ENCODE data around the gene SPEN. TPM values are rescaled to one million over a fixed set of nuclear protein-coding genes. Genes with fewer than 3 reads are reported as not detected.

The SPEN gene
- total and polyA plus RNA-seq, 2 experiments from 2014 or later: 14.9 to 43.6 TPM

DNA sequence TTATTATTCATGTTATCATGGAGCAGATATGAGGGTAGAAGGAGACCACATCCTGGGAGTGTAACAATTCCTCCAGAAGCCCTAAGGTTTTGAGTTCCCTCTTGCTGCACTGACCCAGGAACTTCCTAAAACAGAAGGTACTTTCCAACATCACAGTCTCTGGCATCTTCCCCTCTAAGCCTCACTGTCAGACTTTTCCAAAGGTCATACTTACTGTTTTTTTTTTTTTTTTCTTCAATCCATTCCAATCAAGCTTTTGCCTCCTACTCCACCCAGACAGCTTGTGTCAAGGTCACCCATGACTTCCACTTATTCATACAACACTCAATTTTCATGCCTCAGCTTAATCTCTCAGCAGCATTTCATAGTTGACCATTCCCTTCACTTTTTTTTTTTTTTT is 21.7 kb upstream of the SPEN start:
- no peak overlapping the region for H2AFZ ChIP-seq
- no peaks in the 10 kb centered on the region for H3K36me3 ChIP-seq (ENCODE audit: insufficient read depth)
- no peaks in the 10 kb centered on the region for H3F3A ChIP-seq (replicated peaks; ENCODE audit: low read depth)
- no peak for DNase-seq (ENCODE audit: low spot score)
- ATAC-seq: no peak
- H3K9me2 ChIP-seq (ENCODE audit: insufficient read depth): no peaks in the 10 kb centered on the region
- H3K27ac Mint-ChIP-seq: no peak overlapping the region
- peaks cover 1% of the 10 kb centered on the region; the same call in 2 of the 3 replicates for H3K36me3 Mint-ChIP-seq (ENCODE audit: low read depth)
- no peaks in the 10 kb centered on the region for H4K20me1 ChIP-seq (replicated peaks; ENCODE audit: insufficient read depth)
- H3K27ac ChIP-seq (ENCODE audit: low read depth): no peak overlapping the region
- no peak overlapping the region for H3K4me3 ChIP-seq
- H3K27me3 Mint-ChIP-seq (ENCODE audit: insufficient read depth, low read depth, poor library complexity): peaks cover 9% of the 10 kb centered on the region
- peaks cover 13% of the 10 kb centered on the region for H3K4me1 ChIP-seq (ENCODE audit: insufficient read depth)
- TF ChIP-seq, protein P1, sequence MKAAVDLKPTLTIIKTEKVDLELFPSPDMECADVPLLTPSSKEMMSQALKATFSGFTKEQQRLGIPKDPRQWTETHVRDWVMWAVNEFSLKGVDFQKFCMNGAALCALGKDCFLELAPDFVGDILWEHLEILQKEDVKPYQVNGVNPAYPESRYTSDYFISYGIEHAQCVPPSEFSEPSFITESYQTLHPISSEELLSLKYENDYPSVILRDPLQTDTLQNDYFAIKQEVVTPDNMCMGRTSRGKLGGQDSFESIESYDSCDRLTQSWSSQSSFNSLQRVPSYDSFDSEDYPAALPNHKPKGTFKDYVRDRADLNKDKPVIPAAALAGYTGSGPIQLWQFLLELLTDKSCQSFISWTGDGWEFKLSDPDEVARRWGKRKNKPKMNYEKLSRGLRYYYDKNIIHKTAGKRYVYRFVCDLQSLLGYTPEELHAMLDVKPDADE (IDR thresholded peaks at IDR 0.05): no peak
- no peak for TF ChIP-seq POLR2AphosphoS5 (IDR thresholded peaks at IDR 0.05; ENCODE audit: low read depth)
- TF ChIP-seq EZH2 (IDR thresholded peaks at IDR 0.05; ENCODE audit: low read depth, unreplicated experiment): no peak
- TF ChIP-seq CREB1 (CRISPR knock-in tag; IDR thresholded peaks at IDR 0.05; ENCODE audit: low read depth): no peak
- TF ChIP-seq JUNB (IDR thresholded peaks at IDR 0.05; ENCODE audit: unreplicated experiment): no peak
- TF ChIP-seq, protein P2, sequence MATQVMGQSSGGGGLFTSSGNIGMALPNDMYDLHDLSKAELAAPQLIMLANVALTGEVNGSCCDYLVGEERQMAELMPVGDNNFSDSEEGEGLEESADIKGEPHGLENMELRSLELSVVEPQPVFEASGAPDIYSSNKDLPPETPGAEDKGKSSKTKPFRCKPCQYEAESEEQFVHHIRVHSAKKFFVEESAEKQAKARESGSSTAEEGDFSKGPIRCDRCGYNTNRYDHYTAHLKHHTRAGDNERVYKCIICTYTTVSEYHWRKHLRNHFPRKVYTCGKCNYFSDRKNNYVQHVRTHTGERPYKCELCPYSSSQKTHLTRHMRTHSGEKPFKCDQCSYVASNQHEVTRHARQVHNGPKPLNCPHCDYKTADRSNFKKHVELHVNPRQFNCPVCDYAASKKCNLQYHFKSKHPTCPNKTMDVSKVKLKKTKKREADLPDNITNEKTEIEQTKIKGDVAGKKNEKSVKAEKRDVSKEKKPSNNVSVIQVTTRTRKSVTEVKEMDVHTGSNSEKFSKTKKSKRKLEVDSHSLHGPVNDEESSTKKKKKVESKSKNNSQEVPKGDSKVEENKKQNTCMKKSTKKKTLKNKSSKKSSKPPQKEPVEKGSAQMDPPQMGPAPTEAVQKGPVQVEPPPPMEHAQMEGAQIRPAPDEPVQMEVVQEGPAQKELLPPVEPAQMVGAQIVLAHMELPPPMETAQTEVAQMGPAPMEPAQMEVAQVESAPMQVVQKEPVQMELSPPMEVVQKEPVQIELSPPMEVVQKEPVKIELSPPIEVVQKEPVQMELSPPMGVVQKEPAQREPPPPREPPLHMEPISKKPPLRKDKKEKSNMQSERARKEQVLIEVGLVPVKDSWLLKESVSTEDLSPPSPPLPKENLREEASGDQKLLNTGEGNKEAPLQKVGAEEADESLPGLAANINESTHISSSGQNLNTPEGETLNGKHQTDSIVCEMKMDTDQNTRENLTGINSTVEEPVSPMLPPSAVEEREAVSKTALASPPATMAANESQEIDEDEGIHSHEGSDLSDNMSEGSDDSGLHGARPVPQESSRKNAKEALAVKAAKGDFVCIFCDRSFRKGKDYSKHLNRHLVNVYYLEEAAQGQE (IDR thresholded peaks at IDR 0.05; ENCODE audit: unreplicated experiment): no peak
- TF ChIP-seq STAT1 (IDR thresholded peaks at IDR 0.05; ENCODE audit: unreplicated experiment): no peak
- no peak for TF ChIP-seq EZH2phosphoT487 (IDR thresholded peaks at IDR 0.05; ENCODE audit: unreplicated experiment)
- no peak for TF ChIP-seq NANOG (IDR thresholded peaks at IDR 0.05; ENCODE audit: borderline replicate concordance)
- TF ChIP-seq, protein P3, sequence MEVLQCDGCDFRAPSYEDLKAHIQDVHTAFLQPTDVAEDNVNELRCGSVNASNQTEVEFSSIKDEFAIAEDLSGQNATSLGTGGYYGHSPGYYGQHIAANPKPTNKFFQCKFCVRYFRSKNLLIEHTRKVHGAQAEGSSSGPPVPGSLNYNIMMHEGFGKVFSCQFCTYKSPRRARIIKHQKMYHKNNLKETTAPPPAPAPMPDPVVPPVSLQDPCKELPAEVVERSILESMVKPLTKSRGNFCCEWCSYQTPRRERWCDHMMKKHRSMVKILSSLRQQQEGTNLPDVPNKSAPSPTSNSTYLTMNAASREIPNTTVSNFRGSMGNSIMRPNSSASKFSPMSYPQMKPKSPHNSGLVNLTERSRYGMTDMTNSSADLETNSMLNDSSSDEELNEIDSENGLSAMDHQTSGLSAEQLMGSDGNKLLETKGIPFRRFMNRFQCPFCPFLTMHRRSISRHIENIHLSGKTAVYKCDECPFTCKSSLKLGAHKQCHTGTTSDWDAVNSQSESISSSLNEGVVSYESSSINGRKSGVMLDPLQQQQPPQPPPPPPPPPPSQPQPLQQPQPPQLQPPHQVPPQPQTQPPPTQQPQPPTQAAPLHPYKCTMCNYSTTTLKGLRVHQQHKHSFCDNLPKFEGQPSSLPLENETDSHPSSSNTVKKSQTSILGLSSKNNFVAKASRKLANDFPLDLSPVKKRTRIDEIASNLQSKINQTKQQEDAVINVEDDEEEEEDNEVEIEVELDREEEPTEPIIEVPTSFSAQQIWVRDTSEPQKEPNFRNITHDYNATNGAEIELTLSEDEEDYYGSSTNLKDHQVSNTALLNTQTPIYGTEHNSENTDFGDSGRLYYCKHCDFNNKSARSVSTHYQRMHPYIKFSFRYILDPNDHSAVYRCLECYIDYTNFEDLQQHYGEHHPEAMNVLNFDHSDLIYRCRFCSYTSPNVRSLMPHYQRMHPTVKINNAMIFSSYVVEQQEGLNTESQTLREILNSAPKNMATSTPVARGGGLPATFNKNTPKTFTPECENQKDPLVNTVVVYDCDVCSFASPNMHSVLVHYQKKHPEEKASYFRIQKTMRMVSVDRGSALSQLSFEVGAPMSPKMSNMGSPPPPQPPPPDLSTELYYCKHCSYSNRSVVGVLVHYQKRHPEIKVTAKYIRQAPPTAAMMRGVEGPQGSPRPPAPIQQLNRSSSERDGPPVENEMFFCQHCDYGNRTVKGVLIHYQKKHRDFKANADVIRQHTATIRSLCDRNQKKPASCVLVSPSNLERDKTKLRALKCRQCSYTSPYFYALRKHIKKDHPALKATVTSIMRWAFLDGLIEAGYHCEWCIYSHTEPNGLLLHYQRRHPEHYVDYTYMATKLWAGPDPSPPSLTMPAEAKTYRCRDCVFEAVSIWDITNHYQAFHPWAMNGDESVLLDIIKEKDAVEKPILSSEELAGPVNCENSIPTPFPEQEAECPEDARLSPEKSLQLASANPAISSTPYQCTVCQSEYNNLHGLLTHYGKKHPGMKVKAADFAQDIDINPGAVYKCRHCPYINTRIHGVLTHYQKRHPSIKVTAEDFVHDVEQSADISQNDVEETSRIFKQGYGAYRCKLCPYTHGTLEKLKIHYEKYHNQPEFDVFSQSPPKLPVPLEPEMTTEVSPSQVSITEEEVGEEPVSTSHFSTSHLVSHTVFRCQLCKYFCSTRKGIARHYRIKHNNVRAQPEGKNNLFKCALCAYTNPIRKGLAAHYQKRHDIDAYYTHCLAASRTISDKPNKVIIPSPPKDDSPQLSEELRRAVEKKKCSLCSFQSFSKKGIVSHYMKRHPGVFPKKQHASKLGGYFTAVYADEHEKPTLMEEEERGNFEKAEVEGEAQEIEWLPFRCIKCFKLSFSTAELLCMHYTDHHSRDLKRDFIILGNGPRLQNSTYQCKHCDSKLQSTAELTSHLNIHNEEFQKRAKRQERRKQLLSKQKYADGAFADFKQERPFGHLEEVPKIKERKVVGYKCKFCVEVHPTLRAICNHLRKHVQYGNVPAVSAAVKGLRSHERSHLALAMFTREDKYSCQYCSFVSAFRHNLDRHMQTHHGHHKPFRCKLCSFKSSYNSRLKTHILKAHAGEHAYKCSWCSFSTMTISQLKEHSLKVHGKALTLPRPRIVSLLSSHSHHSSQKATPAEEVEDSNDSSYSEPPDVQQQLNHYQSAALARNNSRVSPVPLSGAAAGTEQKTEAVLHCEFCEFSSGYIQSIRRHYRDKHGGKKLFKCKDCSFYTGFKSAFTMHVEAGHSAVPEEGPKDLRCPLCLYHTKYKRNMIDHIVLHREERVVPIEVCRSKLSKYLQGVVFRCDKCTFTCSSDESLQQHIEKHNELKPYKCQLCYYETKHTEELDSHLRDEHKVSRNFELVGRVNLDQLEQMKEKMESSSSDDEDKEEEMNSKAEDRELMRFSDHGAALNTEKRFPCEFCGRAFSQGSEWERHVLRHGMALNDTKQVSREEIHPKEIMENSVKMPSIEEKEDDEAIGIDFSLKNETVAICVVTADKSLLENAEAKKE (CRISPR knock-in tag; IDR thresholded peaks at IDR 0.05): no peak
- no peak for TF ChIP-seq ZNF331 (CRISPR knock-in tag; IDR thresholded peaks at IDR 0.05; ENCODE audit: low read depth)
- TF ChIP-seq ZNF114 (CRISPR knock-in tag; IDR thresholded peaks at IDR 0.05): no peak
- TF ChIP-seq, protein P4, sequence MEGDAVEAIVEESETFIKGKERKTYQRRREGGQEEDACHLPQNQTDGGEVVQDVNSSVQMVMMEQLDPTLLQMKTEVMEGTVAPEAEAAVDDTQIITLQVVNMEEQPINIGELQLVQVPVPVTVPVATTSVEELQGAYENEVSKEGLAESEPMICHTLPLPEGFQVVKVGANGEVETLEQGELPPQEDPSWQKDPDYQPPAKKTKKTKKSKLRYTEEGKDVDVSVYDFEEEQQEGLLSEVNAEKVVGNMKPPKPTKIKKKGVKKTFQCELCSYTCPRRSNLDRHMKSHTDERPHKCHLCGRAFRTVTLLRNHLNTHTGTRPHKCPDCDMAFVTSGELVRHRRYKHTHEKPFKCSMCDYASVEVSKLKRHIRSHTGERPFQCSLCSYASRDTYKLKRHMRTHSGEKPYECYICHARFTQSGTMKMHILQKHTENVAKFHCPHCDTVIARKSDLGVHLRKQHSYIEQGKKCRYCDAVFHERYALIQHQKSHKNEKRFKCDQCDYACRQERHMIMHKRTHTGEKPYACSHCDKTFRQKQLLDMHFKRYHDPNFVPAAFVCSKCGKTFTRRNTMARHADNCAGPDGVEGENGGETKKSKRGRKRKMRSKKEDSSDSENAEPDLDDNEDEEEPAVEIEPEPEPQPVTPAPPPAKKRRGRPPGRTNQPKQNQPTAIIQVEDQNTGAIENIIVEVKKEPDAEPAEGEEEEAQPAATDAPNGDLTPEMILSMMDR (conservative IDR thresholded peaks at IDR 0.05; ENCODE audit: low read depth in 2 of 2): no peak
- no peak overlapping the region for H3K4me3 Mint-ChIP-seq
- H3K9me3 Mint-ChIP-seq: no peaks in the 10 kb centered on the region
- no peak overlapping the region for H3K4me2 ChIP-seq
- no peaks in the 10 kb centered on the region for H3K79me2 ChIP-seq (replicated peaks; ENCODE audit: insufficient read depth)
- no peaks in the 10 kb centered on the region for H3K27me3 ChIP-seq (ENCODE audit: insufficient read depth)
- peaks cover 14% of the 10 kb centered on the region for H3K4me1 Mint-ChIP-seq

All from GM23338 (cell line).